Peyer's patch (tissue), 4 donors: ENCODE data around the gene CD83.

ENCODE experiments used
- CTCF ChIP-seq, 6 experiments: fragments of 450-650 bp in 4 of 6; fragments of 200-600 bp in 2 of 6; sonication (generic) in 1 of 6; IDR thresholded peaks; one replicate each; pipeline ENCODE4 v1.5.1; 2017 to 2019; ENCODE audit warnings: antibody characterized with exemption in 6 of 6, mild to moderate bottlenecking in 3 of 6, moderate library complexity in 1 of 6
- POLR2A ChIP-seq, 2 donors: fragments of 450-650 bp; IDR thresholded peaks; one replicate each; pipeline ENCODE4 v1.5.1; 2017; ENCODE audit warnings: antibody characterized with exemption in 2 of 2, mild to moderate bottlenecking in 2 of 2, moderate library complexity in 2 of 2

GRCh38 chr6:14128012-14128411 lies 10.4 kb downstream of the CD83 start:
- TF ChIP-seq CTCF (IDR thresholded peaks at IDR 0.05), result no peak
- TF ChIP-seq POLR2A (IDR thresholded peaks at IDR 0.05), result no peak
